Neural cell (in vitro differentiated cells): ENCODE data around the gene TF.

Experiments used
- CTCF ChIP-seq: fragments of 450-650 bp; IDR thresholded peaks from 2 replicates; pipeline ENCODE4 v1.5.1; 2014; ENCODE audit warnings: antibody characterized with exemption, mild to moderate bottlenecking, moderate library complexity; ENCODE audit not compliant: poor library complexity, severe bottlenecking
- EP300 ChIP-seq: fragments of 450-650 bp; conservative IDR thresholded peaks from 2 replicates; pipeline ENCODE4 v1.6.1; 2014; ENCODE audit warnings: antibody characterized with exemption, mild to moderate bottlenecking, moderate library complexity; ENCODE audit not compliant: poor library complexity, severe bottlenecking
- SMC3 ChIP-seq: fragments of 450-650 bp; conservative IDR thresholded peaks from 2 replicates; pipeline ENCODE4 v1.6.1; 2014; ENCODE audit warnings: antibody characterized with exemption, mild to moderate bottlenecking, moderate library complexity; ENCODE audit not compliant: poor library complexity
- TAF1 ChIP-seq: IDR thresholded peaks from 2 replicates; pipeline ENCODE4 v1.6.1; 2012; ENCODE audit warnings: low read depth

GRCh38 chr3:133756716-133757694, 10.8 kb downstream of the TF start:
- TF ChIP-seq CTCF: no peak
- TF ChIP-seq EP300: no peak
- no peak for TF ChIP-seq SMC3
- TF ChIP-seq TAF1: no peak
